ENCODE results near the gene CTBP1.

- TF ChIP-seq CTCF (IDR thresholded peaks at IDR 0.05; ENCODE audit: low read depth, low read length), result no peak
- no peak for TF ChIP-seq EZH2phosphoT487 (IDR thresholded peaks at IDR 0.05; ENCODE audit: low read depth)
Measured at GRCh38 chr4:1264942-1265341, 16.0 kb upstream of the CTBP1 start.
